OCI-LY7 (cell line): ENCODE results near the gene IGSF3.
"Not testable (repeated sequence)": the region's sequence is repeated elsewhere in the genome, so short reads cannot be mapped to it uniquely, and the experiment has no call there.

Experiments used
- CTCF ChIP-seq: fragments of 200-600 bp; sonication (generic); conservative IDR thresholded peaks from 2 replicates; pipeline ENCODE4 v1.5.1; 2014; ENCODE audit warnings: mild to moderate bottlenecking, antibody characterized with exemption, low read length, moderate library complexity, mixed read lengths
- EZH2phosphoT487 ChIP-seq: fragments of 200-600 bp; sonication (generic); IDR thresholded peaks from 2 replicates; pipeline ENCODE4 v1.6.1; 2018; ENCODE audit warnings: low read depth, borderline replicate concordance, mild to moderate bottlenecking, mixed run types, antibody characterized with exemption, low read length, moderate library complexity, mixed read lengths

- not testable (repeated sequence) for TF ChIP-seq CTCF, EZH2phosphoT487
Observed at GRCh38 chr1:116634386-116634785, 33.1 kb downstream of the IGSF3 start.
